Activated B cell treated with CpG ODN at 0.5 μM for 24 hours (primary cell): Measurements from ENCODE around the gene HEATR5A. TPM values are rescaled to one million over a fixed set of nuclear protein-coding genes. Genes with fewer than 3 reads are reported as not detected.
"Not testable (repeated sequence)": the region's sequence is repeated elsewhere in the genome, so short reads cannot be mapped to it uniquely, and the experiment has no call there.

Experiments
- ATAC-seq: fragments of 200-7000 bp; cut with Tn5 transposase; one replicate; pipeline ENCODE4 v1.10.0; 2021; ENCODE audit warnings: low read depth, mild to moderate bottlenecking, moderate library complexity
- CTCF ChIA-PET: fragments of 350-600 bp; sonication (Branson Sonifier 250); formaldehyde crosslinking; loops from one replicate; lab custom pipeline; 2021; ENCODE audit warnings: antibody characterized with exemption; lab: Charles Lee
- POLR2A ChIA-PET: fragments of 350-600 bp; sonication (Branson Sonifier 250); formaldehyde crosslinking; loops from one replicate; lab custom pipeline; 2021; ENCODE audit warnings: antibody characterized with exemption; lab: Charles Lee
- DNase-seq: peaks from one replicate; pipeline ENCODE4 v3.0.0; 2022
- H3K27ac Mint-ChIP-seq: one replicate; pipeline ENCODE4 v1.8.0; 2020; ENCODE audit warnings: mixed read lengths
- H3K27me3 Mint-ChIP-seq: one replicate; pipeline ENCODE4 v1.8.0; 2021; ENCODE audit warnings: mixed read lengths
- H3K36me3 Mint-ChIP-seq: one replicate; pipeline ENCODE4 v1.8.0; 2021; ENCODE audit warnings: low read depth, mixed read lengths
- H3K4me1 Mint-ChIP-seq: one replicate; pipeline ENCODE4 v1.8.0; 2021; ENCODE audit warnings: mixed read lengths
- H3K4me3 Mint-ChIP-seq: one replicate; pipeline ENCODE4 v1.8.0; 2020; ENCODE audit warnings: mild to moderate bottlenecking, mixed read lengths
- H3K9me3 Mint-ChIP-seq: one replicate; pipeline ENCODE4 v1.8.0; 2020; ENCODE audit warnings: mixed read lengths
- CTCF ChIP-seq: fragments of 200-600 bp; IDR thresholded peaks from one replicate; pipeline ENCODE4 v1.8.0; 2022; ENCODE audit warnings: antibody characterized with exemption, mild to moderate bottlenecking
- intact Hi-C: fragments of 100-400 bp; cut with micrococcal nuclease; formaldehyde crosslinking; loops from one replicate; pipeline ENCODE4 v1.15.1; 2024
- total RNA-seq: library from RNA; stranded (reverse); gene quantifications from 2 replicates; pipeline ENCODE4 v1.2.3, GENCODE V29; 2022

HEATR5A gene
- total RNA-seq, 1 donor from 2014 or later = 13.2 TPM

- Mint-ChIP-seq H3K4me1 (no peaks in the 10 kb centered on the region), H3K27me3 (no peaks in the 10 kb centered on the region), H3K9me3 (no peaks in the 10 kb centered on the region), H3K36me3 (peaks cover 64% of the 10 kb centered on the region), H3K27ac (no peak overlapping the region), H3K4me3 (no peak overlapping the region)
- ChIA-PET POLR2A (no interaction called here), CTCF (no interaction called here)
- ATAC-seq (no peak), DNase-seq (no peak)
- intact Hi-C loops = loop anchor here (5.0 kb wide), 1 partner anchor 106 kb away; the partner anchor contains the start of gene HECTD1
- TF ChIP-seq CTCF = no peak
Observed at GRCh38 chr14:31312934-31313333, 107.4 kb downstream of the HEATR5A start.

- H3K9me3 Mint-ChIP-seq, H3K27me3 Mint-ChIP-seq, H3K4me3 Mint-ChIP-seq, POLR2A ChIA-PET, CTCF ChIA-PET, ATAC-seq, DNase-seq, H3K27ac Mint-ChIP-seq, H3K4me1 Mint-ChIP-seq: not testable (repeated sequence)
- intact Hi-C loops = loop anchor here (5.0 kb wide), 1 partner anchor 105 kb away; the partner anchor contains the start of gene HECTD1
- peaks cover 64% of the 10 kb centered on the region for H3K36me3 Mint-ChIP-seq
Observed at GRCh38 chr14:31312370-31312769, 108.0 kb downstream of the HEATR5A start.

- H3K27me3 Mint-ChIP-seq = no peaks in the 10 kb centered on the region
- H3K9me3 Mint-ChIP-seq = no peaks in the 10 kb centered on the region
- DNase-seq (no peak), ATAC-seq (no peak)
- POLR2A ChIA-PET = interaction anchor here (0.6 kb wide), 1 partner anchor 10 kb away, joined by 15 read pairs; no protein-coding TSS in a partner anchor
- TF ChIP-seq CTCF = no peak
- CTCF ChIA-PET = no interaction called here
- H3K4me1 Mint-ChIP-seq = no peaks in the 10 kb centered on the region
- H3K27ac Mint-ChIP-seq = no peak overlapping the region
- intact Hi-C loops = no loop called here
- peaks cover 58% of the 10 kb centered on the region for H3K36me3 Mint-ChIP-seq
- H3K4me3 Mint-ChIP-seq = no peak overlapping the region
Observed at GRCh38 chr14:31307618-31308017, 112.7 kb downstream of the HEATR5A start.

GRCh38 chr14:31307198-31307597 is 113.2 kb downstream of the HEATR5A start:
- H3K27me3 Mint-ChIP-seq = no peaks in the 10 kb centered on the region

GRCh38 chr14:31303654-31304053 is 116.7 kb downstream of the HEATR5A start:
- no peak overlapping the region for H3K27ac Mint-ChIP-seq
- no peaks in the 10 kb centered on the region for H3K27me3 Mint-ChIP-seq
- no peak overlapping the region for H3K4me3 Mint-ChIP-seq
- TF ChIP-seq CTCF = no peak
- CTCF ChIA-PET = no interaction called here
- H3K9me3 Mint-ChIP-seq = no peaks in the 10 kb centered on the region
- ATAC-seq (no peak), DNase-seq (no peak)
- H3K4me1 Mint-ChIP-seq = no peaks in the 10 kb centered on the region
- peaks cover 45% of the 10 kb centered on the region for H3K36me3 Mint-ChIP-seq
- POLR2A ChIA-PET = no interaction called here
- intact Hi-C loops = no loop called here

More at GRCh38 chr14:31307198-31307597, 113.2 kb downstream of the HEATR5A start:
- no peak for TF ChIP-seq CTCF
- H3K27ac Mint-ChIP-seq = no peak overlapping the region
- H3K4me1 Mint-ChIP-seq = no peaks in the 10 kb centered on the region
- H3K9me3 Mint-ChIP-seq = no peaks in the 10 kb centered on the region
- no peak for ATAC-seq
- H3K4me3 Mint-ChIP-seq = no peak overlapping the region
- no peak for DNase-seq
- POLR2A ChIA-PET = no interaction called here
- peaks cover 57% of the 10 kb centered on the region for H3K36me3 Mint-ChIP-seq
- CTCF ChIA-PET = no interaction called here
- intact Hi-C loops = no loop called here

DNA sequence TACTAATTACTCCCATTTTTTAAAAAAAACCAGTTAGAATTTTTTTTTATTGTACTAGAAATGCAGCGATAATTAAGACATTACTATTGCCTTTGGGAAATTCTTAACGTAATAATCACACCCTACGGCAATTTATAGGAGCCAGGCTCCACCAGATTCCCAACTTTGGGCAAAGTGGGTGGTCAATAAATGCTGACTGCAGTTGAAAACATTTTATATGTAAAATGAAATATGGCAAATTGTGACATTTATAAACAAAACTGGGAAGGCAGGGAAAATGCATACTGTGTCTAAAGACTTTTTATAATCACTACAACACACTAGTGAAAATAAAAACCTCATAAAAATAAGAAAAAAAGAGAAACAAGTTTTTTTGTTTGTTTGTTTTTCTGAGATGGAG is 119.5 kb downstream of the HEATR5A start:
- DNase-seq = no peak
- ATAC-seq = no peak
- Mint-ChIP-seq H3K27ac (no peak overlapping the region), H3K9me3 (no peaks in the 10 kb centered on the region), H3K4me3 (no peak overlapping the region), H3K4me1 (no peaks in the 10 kb centered on the region), H3K27me3 (no peaks in the 10 kb centered on the region), H3K36me3 (peaks cover 32% of the 10 kb centered on the region)
- POLR2A ChIA-PET = no interaction called here
- TF ChIP-seq CTCF = no peak
- intact Hi-C loops = no loop called here
- CTCF ChIA-PET = no interaction called here
